GM12864 (cell line): Measurements from ENCODE around the gene OR4N5.

Experiments used
- DNase-seq: peaks from one replicate; pipeline ENCODE4 v3.0.0-alpha.2; 2011; ENCODE audit warnings: low read depth
- H3K4me3 ChIP-seq: 2 replicates; pipeline ENCODE4 v1.5.1; 2011; ENCODE audit warnings: mild to moderate bottlenecking, low read depth, low read length, control low read depth
- CTCF ChIP-seq: IDR thresholded peaks from 2 replicates; pipeline ENCODE4 v1.5.1; 2011; ENCODE audit warnings: low read depth, mild to moderate bottlenecking, moderate library complexity, low read length, control low read depth, inconsistent platforms; ENCODE audit errors: missing control alignments

The OR4N5 gene

GRCh38 chr14:20177433-20177974 lies 38.9 kb downstream of the OR4N5 start:
- no peak for DNase-seq
- TF ChIP-seq CTCF = no peak
- H3K4me3 ChIP-seq = no peak overlapping the region

GRCh38 chr14:20179218-20179617 lies 40.6 kb downstream of the OR4N5 start:
- no peak for TF ChIP-seq CTCF
- no peak overlapping the region for H3K4me3 ChIP-seq
- DNase-seq = no peak

- H3K4me3 ChIP-seq = no peak overlapping the region
- DNase-seq = no peak
- no peak for TF ChIP-seq CTCF
Measured at GRCh38 chr14:20179880-20180279, 41.3 kb downstream of the OR4N5 start.

- H3K4me3 ChIP-seq = no peak overlapping the region
- TF ChIP-seq CTCF = no peak
- no peak for DNase-seq
Measured at GRCh38 chr14:20180486-20180885, 41.9 kb downstream of the OR4N5 start.

GRCh38 chr14:20184181-20184580 lies 45.6 kb downstream of the OR4N5 start:
- no peak overlapping the region for H3K4me3 ChIP-seq
- TF ChIP-seq CTCF = no peak
- DNase-seq = no peak

- no peak within 1 kb of the TSS for H3K4me3 ChIP-seq
- TF ChIP-seq CTCF = no peak
- no peak for DNase-seq
Measured at GRCh38 chr14:20190596-20190995, 52.0 kb downstream of the OR4N5 start, which contains the start of gene OR11G2. TSS of gene OR11G2 (plus strand) at chr14:20190896. CDS start at chr14:20197438, 6,542 bp downstream.

GRCh38 chr14:20191396-20191795 lies 52.8 kb downstream of the OR4N5 start:
- DNase-seq = no peak
- no peak for TF ChIP-seq CTCF
- H3K4me3 ChIP-seq = no peak overlapping the region
